Activated CD8-positive, alpha-beta memory T cell treated with anti-CD3 and anti-CD28 coated beads for 1 hour (primary cell): ENCODE measurements around the gene N4BP2.

Experiments
- DNase-seq, 2 donors: peaks; one replicate each; pipeline ENCODE4 v3.0.0-alpha.2; 2020; ENCODE audit warnings: low read depth in 1 of 2; ENCODE audit errors: extremely low read depth in 1 of 2

N4BP2 gene

DNA sequence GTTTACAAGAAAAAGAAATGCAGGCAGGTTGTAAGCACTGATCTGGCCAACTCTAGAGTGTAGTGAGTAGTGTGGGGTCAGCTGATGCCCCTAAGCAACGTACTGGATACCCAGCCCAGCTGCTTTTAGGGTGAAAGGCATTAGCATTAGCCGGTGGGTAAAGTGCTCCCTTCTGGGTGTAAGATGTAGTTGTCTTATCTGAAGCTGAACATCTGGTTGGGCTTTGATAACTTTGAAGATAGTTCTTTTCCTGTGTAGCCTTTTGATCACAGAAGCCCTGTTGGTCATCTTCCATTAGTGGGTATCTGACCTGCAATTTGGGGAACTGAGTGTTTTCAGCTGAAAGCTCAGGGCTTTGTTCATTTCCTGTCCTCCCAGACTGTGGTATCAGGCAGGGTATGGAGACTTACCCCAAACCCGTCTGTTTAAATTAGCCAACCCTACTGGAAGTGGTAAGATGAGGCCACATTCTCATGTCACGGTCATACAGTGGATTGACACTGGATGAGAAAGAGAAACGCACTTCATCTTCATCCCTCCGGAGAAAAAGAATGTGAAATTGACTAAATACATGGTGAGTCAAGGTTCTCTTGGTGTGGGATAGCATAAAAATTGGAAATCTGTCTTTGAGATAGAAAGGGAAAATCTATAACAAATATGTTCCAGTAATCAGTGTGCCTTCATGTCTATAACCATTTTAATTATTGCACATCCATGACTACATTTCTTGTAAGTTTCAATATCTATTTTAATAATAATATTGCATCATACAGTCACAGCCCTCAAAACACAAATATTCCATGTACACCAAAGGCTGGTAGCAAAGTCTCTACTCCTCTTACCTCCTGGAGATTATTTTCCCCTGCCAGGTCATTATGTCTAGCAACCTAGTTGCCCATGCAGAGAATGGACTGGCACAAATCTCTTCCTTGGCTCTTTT, 148.9 kb downstream of the N4BP2 start:
- DNase-seq: no peak

DNA sequence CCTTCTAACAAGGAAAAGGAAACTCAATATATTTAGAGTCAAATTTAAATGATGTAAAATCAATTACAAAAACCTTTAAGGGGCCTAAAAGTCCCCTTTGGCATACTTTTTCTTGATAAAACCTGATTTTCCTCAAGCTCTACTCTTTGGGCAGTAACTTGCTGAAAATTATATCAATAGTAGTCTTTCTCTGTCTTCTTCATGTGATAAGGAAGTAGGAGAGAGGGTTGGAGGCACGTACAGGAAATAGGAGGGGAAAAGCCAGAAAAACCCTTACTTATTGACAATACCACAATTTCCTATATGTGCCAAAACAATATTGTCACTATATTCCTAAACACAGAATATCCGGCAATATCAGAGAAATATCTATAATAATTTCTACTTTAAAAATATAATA, 149.8 kb downstream of the N4BP2 start:
- DNase-seq: no peak
